A673 (cell line): ENCODE measurements around the gene PHF21B. TPM values are rescaled to one million over a fixed set of nuclear protein-coding genes. Genes with fewer than 3 reads are reported as not detected.

ENCODE experiments used
- BruUV-seq: library from RNA; stranded (reverse); fragments of 400-500 nt; replicated peaks from 2 replicates; lab custom pipeline; 2021; lab: Mats Ljungman, UMichigan
- CTCF ChIA-PET: fragments of 300-600 bp; sonication (Branson Sonifier 250); formaldehyde crosslinking; loops from one replicate; lab custom pipeline; 2022; ENCODE audit warnings: antibody characterized with exemption; lab: Charles Lee
- POLR2A ChIA-PET: fragments of 300-600 bp; sonication (Branson Sonifier 250); formaldehyde crosslinking; loops from one replicate; lab custom pipeline; 2022; ENCODE audit warnings: antibody characterized with exemption; ENCODE audit not compliant: low non-redundant PET; lab: Charles Lee
- DNase-seq: peaks from one replicate; pipeline ENCODE4 v3.0.0-alpha.2; 2015; ENCODE audit warnings: low spot score
- H3K27ac ChIP-seq: fragments of 200-600 bp; sonication (generic); 2 replicates; pipeline ENCODE4 v1.5.1; 2016; ENCODE audit warnings: mixed run types, low read depth, mild to moderate bottlenecking, mixed read lengths, antibody characterized with exemption, low read length; ENCODE audit not compliant: poor library complexity, severe bottlenecking
- H3K27me3 ChIP-seq: fragments of 200-600 bp; sonication (generic); replicated peaks from 2 replicates; pipeline ENCODE4 v1.6.1; 2017; ENCODE audit warnings: mixed run types, low read depth, mild to moderate bottlenecking, mixed read lengths, antibody characterized with exemption, low read length; ENCODE audit not compliant: insufficient read depth, poor library complexity
- H3K36me3 ChIP-seq: fragments of 200-600 bp; sonication (generic); 2 replicates; pipeline ENCODE4 v1.6.1; 2016; ENCODE audit warnings: mixed run types, mild to moderate bottlenecking, mixed read lengths, antibody characterized with exemption, low read length; ENCODE audit not compliant: insufficient read depth, poor library complexity, severe bottlenecking
- H3K4me1 ChIP-seq: fragments of 200-600 bp; sonication (generic); 2 replicates; pipeline ENCODE4 v1.6.1; 2017; ENCODE audit warnings: mixed run types, mild to moderate bottlenecking, mixed read lengths, antibody characterized with exemption, low read length; ENCODE audit not compliant: insufficient read depth, poor library complexity, severe bottlenecking
- H3K4me3 ChIP-seq: fragments of 200-600 bp; sonication (generic); 2 replicates; pipeline ENCODE4 v1.5.1; 2016; ENCODE audit warnings: low read depth, mixed run types, mild to moderate bottlenecking, mixed read lengths, low read length; ENCODE audit not compliant: poor library complexity, severe bottlenecking
- H3K9me3 ChIP-seq: fragments of 200-600 bp; sonication (generic); 2 replicates; pipeline ENCODE4 v1.6.1; 2016; ENCODE audit warnings: mixed run types, low read depth, mild to moderate bottlenecking, mixed read lengths, antibody characterized with exemption, low read length; ENCODE audit not compliant: poor library complexity, severe bottlenecking
- EZH2 ChIP-seq: fragments of 200-600 bp; sonication (generic); IDR thresholded peaks from 2 replicates; pipeline ENCODE4 v1.6.1; 2017; ENCODE audit warnings: borderline replicate concordance, low read depth, mild to moderate bottlenecking, mixed read lengths, antibody characterized with exemption, low read length; ENCODE audit not compliant: poor library complexity, severe bottlenecking
- intact Hi-C: fragments of 100-400 bp; cut with micrococcal nuclease; formaldehyde crosslinking; loops from one replicate; pipeline ENCODE4 v1.10.0; 2022; ENCODE audit not compliant: unreplicated experiment
- total RNA-seq: library from RNA; stranded (reverse); gene quantifications from 2 replicates; pipeline ENCODE4 v1.2.3, GENCODE V29; 2021
- TF ChIP-seq, protein P1 (sequence below): fragments of 300-800, 200-600 bp; sonication (generic); conservative IDR thresholded peaks from 2 replicates; pipeline ENCODE4 v1.5.1; 2017; ENCODE audit warnings: low read depth, mild to moderate bottlenecking, antibody characterized with exemption, low read length, moderate library complexity, mixed read lengths

The PHF21B gene
- total RNA-seq, 1 experiment from 2014 or later: 13.2 TPM

GRCh38 chr22:44865193-44866057, 144.4 kb downstream of the PHF21B start:
- BruUV-seq: no TSS peak
- ChIA-PET POLR2A (no interaction called here), CTCF (no interaction called here)

DNA sequence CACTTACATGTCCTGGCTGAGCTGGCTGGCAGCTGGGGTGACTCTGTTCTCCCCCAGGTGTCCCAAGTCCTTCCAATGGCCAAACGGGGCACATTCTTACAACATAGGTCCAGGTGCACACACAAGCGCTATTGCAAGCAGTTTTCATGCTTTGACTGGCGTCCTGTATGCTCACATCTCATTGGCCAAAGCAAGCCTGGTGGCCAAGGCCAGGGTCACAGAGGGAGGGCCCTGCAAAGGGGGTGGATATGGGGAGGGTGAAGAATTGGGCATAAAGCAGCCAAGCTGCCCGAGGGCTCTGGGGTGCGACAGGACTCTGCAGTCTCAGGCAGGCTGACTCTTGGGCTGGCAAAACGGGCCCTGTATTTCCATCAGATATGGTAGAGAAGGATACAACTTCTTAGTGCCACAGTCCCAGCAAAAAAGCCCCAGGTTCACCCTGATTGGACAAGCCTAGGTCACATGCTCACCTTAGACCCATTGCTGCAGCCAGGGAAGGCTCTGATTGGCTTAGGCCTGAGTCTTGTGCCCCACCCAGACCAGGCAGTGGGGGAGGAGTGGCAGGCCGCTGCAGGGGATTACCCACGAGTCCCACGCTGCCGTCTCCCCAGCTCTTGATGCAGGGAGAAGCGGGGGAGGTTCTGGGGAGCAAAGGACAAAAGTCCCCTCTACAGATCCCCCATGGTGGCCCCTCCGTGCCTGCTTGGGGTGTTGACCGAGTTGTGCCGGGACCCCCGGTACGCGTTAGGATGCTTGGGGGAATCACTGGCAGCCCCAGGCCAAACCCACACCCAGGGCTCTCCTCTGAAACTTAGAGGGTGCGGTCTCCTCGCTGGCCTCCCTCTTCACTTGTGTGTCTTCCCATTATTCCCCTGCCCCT, 146.6 kb downstream of the PHF21B start:
- CTCF ChIA-PET: no interaction called here
- TF ChIP-seq, protein P1, sequence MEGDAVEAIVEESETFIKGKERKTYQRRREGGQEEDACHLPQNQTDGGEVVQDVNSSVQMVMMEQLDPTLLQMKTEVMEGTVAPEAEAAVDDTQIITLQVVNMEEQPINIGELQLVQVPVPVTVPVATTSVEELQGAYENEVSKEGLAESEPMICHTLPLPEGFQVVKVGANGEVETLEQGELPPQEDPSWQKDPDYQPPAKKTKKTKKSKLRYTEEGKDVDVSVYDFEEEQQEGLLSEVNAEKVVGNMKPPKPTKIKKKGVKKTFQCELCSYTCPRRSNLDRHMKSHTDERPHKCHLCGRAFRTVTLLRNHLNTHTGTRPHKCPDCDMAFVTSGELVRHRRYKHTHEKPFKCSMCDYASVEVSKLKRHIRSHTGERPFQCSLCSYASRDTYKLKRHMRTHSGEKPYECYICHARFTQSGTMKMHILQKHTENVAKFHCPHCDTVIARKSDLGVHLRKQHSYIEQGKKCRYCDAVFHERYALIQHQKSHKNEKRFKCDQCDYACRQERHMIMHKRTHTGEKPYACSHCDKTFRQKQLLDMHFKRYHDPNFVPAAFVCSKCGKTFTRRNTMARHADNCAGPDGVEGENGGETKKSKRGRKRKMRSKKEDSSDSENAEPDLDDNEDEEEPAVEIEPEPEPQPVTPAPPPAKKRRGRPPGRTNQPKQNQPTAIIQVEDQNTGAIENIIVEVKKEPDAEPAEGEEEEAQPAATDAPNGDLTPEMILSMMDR: no peak
- no peak for TF ChIP-seq EZH2
- Histone ChIP-seq H3K9me3 (no peaks in the 10 kb centered on the region), H3K4me3 (no peak overlapping the region), H3K27ac (no peak overlapping the region), H3K27me3 (no peaks in the 10 kb centered on the region), H3K4me1 (no peaks in the 10 kb centered on the region), H3K36me3 (no peaks in the 10 kb centered on the region)
- intact Hi-C loops: no loop called here
- no peak for DNase-seq
- BruUV-seq: no TSS peak
- POLR2A ChIA-PET: no interaction called here

More at GRCh38 chr22:44865193-44866057, 144.4 kb downstream of the PHF21B start:
- Histone ChIP-seq H3K4me1 (peaks cover 11% of the 10 kb centered on the region), H3K27me3 (no peaks in the 10 kb centered on the region), H3K36me3 (no peaks in the 10 kb centered on the region), H3K27ac (no peak overlapping the region), H3K9me3 (no peaks in the 10 kb centered on the region), H3K4me3 (no peak overlapping the region)
- DNase-seq: no peak
- intact Hi-C loops: no loop called here
- no peak for TF ChIP-seq EZH2
- TF ChIP-seq, protein P1: no peak

DNA sequence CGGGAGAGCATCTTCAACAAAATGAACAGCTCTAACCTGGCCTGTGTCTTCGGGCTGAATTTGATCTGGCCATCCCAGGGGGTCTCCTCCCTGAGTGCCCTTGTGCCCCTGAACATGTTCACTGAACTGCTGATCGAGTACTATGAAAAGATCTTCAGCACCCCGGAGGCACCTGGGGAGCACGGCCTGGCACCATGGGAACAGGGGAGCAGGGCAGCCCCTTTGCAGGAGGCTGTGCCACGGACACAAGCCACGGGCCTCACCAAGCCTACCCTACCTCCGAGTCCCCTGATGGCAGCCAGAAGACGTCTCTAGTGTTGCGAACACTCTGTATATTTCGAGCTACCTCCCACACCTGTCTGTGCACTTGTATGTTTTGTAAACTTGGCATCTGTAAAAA, 147.5 kb downstream of the PHF21B start:
- no TSS peak for BruUV-seq
- no peaks in the 10 kb centered on the region for H3K4me1 ChIP-seq
- H3K9me3 ChIP-seq: no peaks in the 10 kb centered on the region
- H3K27me3 ChIP-seq: no peaks in the 10 kb centered on the region
- intact Hi-C loops: no loop called here
- no peak for TF ChIP-seq EZH2
- TF ChIP-seq, protein P1: no peak
- ChIA-PET CTCF (no interaction called here), POLR2A (no interaction called here)
- no peak overlapping the region for H3K27ac ChIP-seq
- DNase-seq: no peak
- H3K36me3 ChIP-seq: no peaks in the 10 kb centered on the region
- H3K4me3 ChIP-seq: no peak overlapping the region
